WTC11 (cell line): ENCODE measurements around the gene RIMS4. TPM values are rescaled to one million over a fixed set of nuclear protein-coding genes. Genes with fewer than 3 reads are reported as not detected.

Source experiments
- ATAC-seq: fragments of 200-7000 bp; cut with Tn5 transposase; 2 replicates; pipeline ENCODE4 v1.10.0; 2021; ENCODE audit warnings: mild to moderate bottlenecking, moderate library complexity
- CTCF ChIA-PET: fragments of 300-600 bp; sonication (Branson Sonifier 250); formaldehyde crosslinking; loops from one replicate; lab custom pipeline; 2021; ENCODE audit warnings: antibody characterized with exemption; lab: Charles Lee
- POLR2A ChIA-PET: fragments of 350-600 bp; sonication (Branson Sonifier 250); formaldehyde crosslinking; loops from one replicate; lab custom pipeline; 2021; ENCODE audit warnings: antibody characterized with exemption; lab: Charles Lee
- DNase-seq: peaks from one replicate; pipeline ENCODE4 v3.0.0; 2021; ENCODE audit warnings: low spot score
- H3K27ac Mint-ChIP-seq: 2 replicates; pipeline ENCODE4 v1.8.0; 2021; ENCODE audit warnings: mixed read lengths
- H3K27me3 Mint-ChIP-seq: 2 replicates; pipeline ENCODE4 v1.8.0; 2021; ENCODE audit warnings: low read depth, mild to moderate bottlenecking, moderate library complexity, mixed read lengths
- H3K36me3 Mint-ChIP-seq: 2 replicates; pipeline ENCODE4 v1.8.0; 2021; ENCODE audit warnings: mixed read lengths
- H3K4me1 Mint-ChIP-seq: 2 replicates; pipeline ENCODE4 v1.8.0; 2022; ENCODE audit warnings: mixed read lengths
- H3K4me3 Mint-ChIP-seq: 2 replicates; pipeline ENCODE4 v1.8.0; 2021; ENCODE audit warnings: mild to moderate bottlenecking, moderate library complexity, mixed read lengths
- H3K9me3 Mint-ChIP-seq: 2 replicates; pipeline ENCODE4 v1.8.0; 2021; ENCODE audit warnings: mixed read lengths
- ESRRA ChIP-seq: sonication (generic); formaldehyde crosslinking; IDR thresholded peaks from 2 replicates; pipeline ENCODE4 v1.8.1; 2022; ENCODE audit warnings: mild to moderate bottlenecking, missing genetic modification reagents, borderline replicate concordance
- NR1H2 ChIP-seq: sonication (generic); formaldehyde crosslinking; IDR thresholded peaks from 2 replicates; pipeline ENCODE4 v1.9.0; 2021; ENCODE audit warnings: mild to moderate bottlenecking, moderate library complexity, missing genetic modification reagents
- OVOL2 ChIP-seq: fragments of 250-450 bp; sonication (Bioruptor Pico); IDR thresholded peaks from 2 replicates; pipeline ENCODE4 v1.9.0; 2021; ENCODE audit warnings: mild to moderate bottlenecking, borderline replicate concordance
- TEAD4 ChIP-seq: sonication (generic); formaldehyde crosslinking; IDR thresholded peaks from 2 replicates; pipeline ENCODE4 v1.8.0; 2022; ENCODE audit warnings: mild to moderate bottlenecking, missing genetic modification reagents
- ZBTB21 ChIP-seq: sonication (generic); formaldehyde crosslinking; IDR thresholded peaks from 2 replicates; pipeline ENCODE4 v1.8.1; 2023; ENCODE audit warnings: mild to moderate bottlenecking, missing genetic modification reagents, borderline replicate concordance
- ZNF121 ChIP-seq: sonication (generic); formaldehyde crosslinking; IDR thresholded peaks from 2 replicates; pipeline ENCODE4 v1.8.0; 2023; ENCODE audit warnings: missing genetic modification reagents
- ZNF317 ChIP-seq: sonication (generic); formaldehyde crosslinking; IDR thresholded peaks from 2 replicates; pipeline ENCODE4 v1.8.1; 2023; ENCODE audit warnings: low read depth, mild to moderate bottlenecking, moderate library complexity, missing genetic modification reagents, borderline replicate concordance
- ZNF396 ChIP-seq: fragments of 250-450 bp; sonication (Bioruptor Pico); IDR thresholded peaks from 2 replicates; pipeline ENCODE4 v1.8.0; 2021; ENCODE audit warnings: mild to moderate bottlenecking, moderate library complexity, borderline replicate concordance
- total RNA-seq: library from RNA; stranded (reverse); gene quantifications from 3 replicates; pipeline ENCODE4 v1.2.3, GENCODE V29; 2021
- TF ChIP-seq, protein P1 (sequence below): sonication (generic); formaldehyde crosslinking; IDR thresholded peaks from 2 replicates; pipeline ENCODE4 v1.8.1; 2023; ENCODE audit warnings: mild to moderate bottlenecking, missing genetic modification reagents, borderline replicate concordance
- TF ChIP-seq, protein P2 (sequence below): sonication (generic); formaldehyde crosslinking; IDR thresholded peaks from 2 replicates; pipeline ENCODE4 v1.8.1; 2023; ENCODE audit warnings: mild to moderate bottlenecking, moderate library complexity, missing genetic modification reagents
- TF ChIP-seq, protein P3 (sequence below): sonication (generic); formaldehyde crosslinking; IDR thresholded peaks from 2 replicates; pipeline ENCODE4 v1.8.0; 2022; ENCODE audit warnings: missing genetic modification reagents
- TF ChIP-seq, protein P4 (sequence below): sonication (generic); formaldehyde crosslinking; IDR thresholded peaks from 2 replicates; pipeline ENCODE4 v1.8.1; 2023; ENCODE audit warnings: mild to moderate bottlenecking, missing genetic modification reagents, moderate library complexity
- TF ChIP-seq, protein P5 (sequence below): sonication (generic); formaldehyde crosslinking; IDR thresholded peaks from 2 replicates; pipeline ENCODE4 v1.8.1; 2023; ENCODE audit warnings: mild to moderate bottlenecking, missing genetic modification reagents, moderate library complexity
- TF ChIP-seq, protein P6 (sequence below): sonication (generic); formaldehyde crosslinking; IDR thresholded peaks from 2 replicates; pipeline ENCODE4 v1.8.0; 2023; ENCODE audit warnings: missing genetic modification reagents, mild to moderate bottlenecking, borderline replicate concordance
- TF ChIP-seq, protein P7 (sequence below): fragments of 250-450 bp; sonication (Bioruptor Pico); IDR thresholded peaks from 2 replicates; pipeline ENCODE4 v1.9.0; 2021; ENCODE audit warnings: mild to moderate bottlenecking, borderline replicate concordance
- TF ChIP-seq, protein P8 (sequence below): fragments of 250-450 bp; sonication (Bioruptor Pico); IDR thresholded peaks from 2 replicates; pipeline ENCODE4 v2.1.2; 2022; ENCODE audit warnings: mild to moderate bottlenecking, moderate library complexity

RIMS4 gene
- total RNA-seq, 1 experiment from 2014 or later, result 24.8 TPM

DNA sequence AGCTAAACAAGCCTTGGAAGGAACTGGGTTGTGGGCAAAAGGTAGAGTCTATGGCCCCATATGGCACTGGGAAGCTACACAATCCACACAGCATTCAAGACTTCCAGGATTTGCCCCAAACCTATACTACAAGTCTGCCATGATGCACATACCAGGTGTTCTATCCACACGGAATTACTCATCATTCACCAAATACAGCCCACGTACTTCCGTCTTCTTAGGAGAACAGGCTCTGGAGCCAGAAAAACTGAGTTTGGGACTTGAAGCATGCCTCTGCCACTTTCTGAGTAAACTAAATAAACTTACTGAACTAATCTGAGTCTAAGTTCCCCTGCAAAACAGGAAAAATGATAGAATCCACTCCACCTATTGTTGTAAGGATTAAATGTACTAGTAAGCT is 28.6 kb downstream of the RIMS4 start:
- Mint-ChIP-seq H3K4me3 (no peak overlapping the region), H3K9me3 (no peaks in the 10 kb centered on the region), H3K4me1 (peaks cover 28% of the 10 kb centered on the region), H3K27ac (no peak overlapping the region), H3K27me3 (no peaks in the 10 kb centered on the region), H3K36me3 (no peaks in the 10 kb centered on the region)
- no peak for DNase-seq
- no peak for ATAC-seq
- POLR2A ChIA-PET, result no interaction called here
- CTCF ChIA-PET, result no interaction called here
- TF ChIP-seq, protein P1, sequence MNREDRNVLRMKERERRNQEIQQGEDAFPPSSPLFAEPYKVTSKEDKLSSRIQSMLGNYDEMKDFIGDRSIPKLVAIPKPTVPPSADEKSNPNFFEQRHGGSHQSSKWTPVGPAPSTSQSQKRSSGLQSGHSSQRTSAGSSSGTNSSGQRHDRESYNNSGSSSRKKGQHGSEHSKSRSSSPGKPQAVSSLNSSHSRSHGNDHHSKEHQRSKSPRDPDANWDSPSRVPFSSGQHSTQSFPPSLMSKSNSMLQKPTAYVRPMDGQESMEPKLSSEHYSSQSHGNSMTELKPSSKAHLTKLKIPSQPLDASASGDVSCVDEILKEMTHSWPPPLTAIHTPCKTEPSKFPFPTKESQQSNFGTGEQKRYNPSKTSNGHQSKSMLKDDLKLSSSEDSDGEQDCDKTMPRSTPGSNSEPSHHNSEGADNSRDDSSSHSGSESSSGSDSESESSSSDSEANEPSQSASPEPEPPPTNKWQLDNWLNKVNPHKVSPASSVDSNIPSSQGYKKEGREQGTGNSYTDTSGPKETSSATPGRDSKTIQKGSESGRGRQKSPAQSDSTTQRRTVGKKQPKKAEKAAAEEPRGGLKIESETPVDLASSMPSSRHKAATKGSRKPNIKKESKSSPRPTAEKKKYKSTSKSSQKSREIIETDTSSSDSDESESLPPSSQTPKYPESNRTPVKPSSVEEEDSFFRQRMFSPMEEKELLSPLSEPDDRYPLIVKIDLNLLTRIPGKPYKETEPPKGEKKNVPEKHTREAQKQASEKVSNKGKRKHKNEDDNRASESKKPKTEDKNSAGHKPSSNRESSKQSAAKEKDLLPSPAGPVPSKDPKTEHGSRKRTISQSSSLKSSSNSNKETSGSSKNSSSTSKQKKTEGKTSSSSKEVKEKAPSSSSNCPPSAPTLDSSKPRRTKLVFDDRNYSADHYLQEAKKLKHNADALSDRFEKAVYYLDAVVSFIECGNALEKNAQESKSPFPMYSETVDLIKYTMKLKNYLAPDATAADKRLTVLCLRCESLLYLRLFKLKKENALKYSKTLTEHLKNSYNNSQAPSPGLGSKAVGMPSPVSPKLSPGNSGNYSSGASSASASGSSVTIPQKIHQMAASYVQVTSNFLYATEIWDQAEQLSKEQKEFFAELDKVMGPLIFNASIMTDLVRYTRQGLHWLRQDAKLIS, result no peak
- TF ChIP-seq ZNF121 (no peak), ZNF317 (CRISPR knock-in tag) (no peak), ESRRA (CRISPR knock-in tag) (no peak), OVOL2 (no peak), ZBTB21 (no peak), ZNF396 (CRISPR knock-in tag) (no peak), TEAD4 (CRISPR knock-in tag) (no peak), NR1H2 (CRISPR knock-in tag) (no peak)
- TF ChIP-seq, protein P2, sequence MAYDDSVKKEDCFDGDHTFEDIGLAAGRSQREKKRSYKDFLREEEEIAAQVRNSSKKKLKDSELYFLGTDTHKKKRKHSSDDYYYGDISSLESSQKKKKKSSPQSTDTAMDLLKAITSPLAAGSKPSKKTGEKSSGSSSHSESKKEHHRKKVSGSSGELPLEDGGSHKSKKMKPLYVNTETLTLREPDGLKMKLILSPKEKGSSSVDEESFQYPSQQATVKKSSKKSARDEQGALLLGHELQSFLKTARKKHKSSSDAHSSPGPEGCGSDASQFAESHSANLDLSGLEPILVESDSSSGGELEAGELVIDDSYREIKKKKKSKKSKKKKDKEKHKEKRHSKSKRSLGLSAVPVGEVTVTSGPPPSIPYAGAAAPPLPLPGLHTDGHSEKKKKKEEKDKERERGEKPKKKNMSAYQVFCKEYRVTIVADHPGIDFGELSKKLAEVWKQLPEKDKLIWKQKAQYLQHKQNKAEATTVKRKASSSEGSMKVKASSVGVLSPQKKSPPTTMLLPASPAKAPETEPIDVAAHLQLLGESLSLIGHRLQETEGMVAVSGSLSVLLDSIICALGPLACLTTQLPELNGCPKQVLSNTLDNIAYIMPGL (CRISPR knock-in tag), result no peak
- TF ChIP-seq, protein P3, sequence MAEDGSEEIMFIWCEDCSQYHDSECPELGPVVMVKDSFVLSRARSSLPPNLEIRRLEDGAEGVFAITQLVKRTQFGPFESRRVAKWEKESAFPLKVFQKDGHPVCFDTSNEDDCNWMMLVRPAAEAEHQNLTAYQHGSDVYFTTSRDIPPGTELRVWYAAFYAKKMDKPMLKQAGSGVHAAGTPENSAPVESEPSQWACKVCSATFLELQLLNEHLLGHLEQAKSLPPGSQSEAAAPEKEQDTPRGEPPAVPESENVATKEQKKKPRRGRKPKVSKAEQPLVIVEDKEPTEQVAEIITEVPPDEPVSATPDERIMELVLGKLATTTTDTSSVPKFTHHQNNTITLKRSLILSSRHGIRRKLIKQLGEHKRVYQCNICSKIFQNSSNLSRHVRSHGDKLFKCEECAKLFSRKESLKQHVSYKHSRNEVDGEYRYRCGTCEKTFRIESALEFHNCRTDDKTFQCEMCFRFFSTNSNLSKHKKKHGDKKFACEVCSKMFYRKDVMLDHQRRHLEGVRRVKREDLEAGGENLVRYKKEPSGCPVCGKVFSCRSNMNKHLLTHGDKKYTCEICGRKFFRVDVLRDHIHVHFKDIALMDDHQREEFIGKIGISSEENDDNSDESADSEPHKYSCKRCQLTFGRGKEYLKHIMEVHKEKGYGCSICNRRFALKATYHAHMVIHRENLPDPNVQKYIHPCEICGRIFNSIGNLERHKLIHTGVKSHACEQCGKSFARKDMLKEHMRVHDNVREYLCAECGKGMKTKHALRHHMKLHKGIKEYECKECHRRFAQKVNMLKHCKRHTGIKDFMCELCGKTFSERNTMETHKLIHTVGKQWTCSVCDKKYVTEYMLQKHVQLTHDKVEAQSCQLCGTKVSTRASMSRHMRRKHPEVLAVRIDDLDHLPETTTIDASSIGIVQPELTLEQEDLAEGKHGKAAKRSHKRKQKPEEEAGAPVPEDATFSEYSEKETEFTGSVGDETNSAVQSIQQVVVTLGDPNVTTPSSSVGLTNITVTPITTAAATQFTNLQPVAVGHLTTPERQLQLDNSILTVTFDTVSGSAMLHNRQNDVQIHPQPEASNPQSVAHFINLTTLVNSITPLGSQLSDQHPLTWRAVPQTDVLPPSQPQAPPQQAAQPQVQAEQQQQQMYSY (CRISPR knock-in tag), result no peak
- TF ChIP-seq, protein P4, sequence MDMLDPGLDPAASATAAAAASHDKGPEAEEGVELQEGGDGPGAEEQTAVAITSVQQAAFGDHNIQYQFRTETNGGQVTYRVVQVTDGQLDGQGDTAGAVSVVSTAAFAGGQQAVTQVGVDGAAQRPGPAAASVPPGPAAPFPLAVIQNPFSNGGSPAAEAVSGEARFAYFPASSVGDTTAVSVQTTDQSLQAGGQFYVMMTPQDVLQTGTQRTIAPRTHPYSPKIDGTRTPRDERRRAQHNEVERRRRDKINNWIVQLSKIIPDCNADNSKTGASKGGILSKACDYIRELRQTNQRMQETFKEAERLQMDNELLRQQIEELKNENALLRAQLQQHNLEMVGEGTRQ (CRISPR knock-in tag), result no peak
- TF ChIP-seq, protein P5, sequence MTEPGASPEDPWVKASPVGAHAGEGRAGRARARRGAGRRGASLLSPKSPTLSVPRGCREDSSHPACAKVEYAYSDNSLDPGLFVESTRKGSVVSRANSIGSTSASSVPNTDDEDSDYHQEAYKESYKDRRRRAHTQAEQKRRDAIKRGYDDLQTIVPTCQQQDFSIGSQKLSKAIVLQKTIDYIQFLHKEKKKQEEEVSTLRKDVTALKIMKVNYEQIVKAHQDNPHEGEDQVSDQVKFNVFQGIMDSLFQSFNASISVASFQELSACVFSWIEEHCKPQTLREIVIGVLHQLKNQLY (CRISPR knock-in tag), result no peak
- TF ChIP-seq, protein P6, sequence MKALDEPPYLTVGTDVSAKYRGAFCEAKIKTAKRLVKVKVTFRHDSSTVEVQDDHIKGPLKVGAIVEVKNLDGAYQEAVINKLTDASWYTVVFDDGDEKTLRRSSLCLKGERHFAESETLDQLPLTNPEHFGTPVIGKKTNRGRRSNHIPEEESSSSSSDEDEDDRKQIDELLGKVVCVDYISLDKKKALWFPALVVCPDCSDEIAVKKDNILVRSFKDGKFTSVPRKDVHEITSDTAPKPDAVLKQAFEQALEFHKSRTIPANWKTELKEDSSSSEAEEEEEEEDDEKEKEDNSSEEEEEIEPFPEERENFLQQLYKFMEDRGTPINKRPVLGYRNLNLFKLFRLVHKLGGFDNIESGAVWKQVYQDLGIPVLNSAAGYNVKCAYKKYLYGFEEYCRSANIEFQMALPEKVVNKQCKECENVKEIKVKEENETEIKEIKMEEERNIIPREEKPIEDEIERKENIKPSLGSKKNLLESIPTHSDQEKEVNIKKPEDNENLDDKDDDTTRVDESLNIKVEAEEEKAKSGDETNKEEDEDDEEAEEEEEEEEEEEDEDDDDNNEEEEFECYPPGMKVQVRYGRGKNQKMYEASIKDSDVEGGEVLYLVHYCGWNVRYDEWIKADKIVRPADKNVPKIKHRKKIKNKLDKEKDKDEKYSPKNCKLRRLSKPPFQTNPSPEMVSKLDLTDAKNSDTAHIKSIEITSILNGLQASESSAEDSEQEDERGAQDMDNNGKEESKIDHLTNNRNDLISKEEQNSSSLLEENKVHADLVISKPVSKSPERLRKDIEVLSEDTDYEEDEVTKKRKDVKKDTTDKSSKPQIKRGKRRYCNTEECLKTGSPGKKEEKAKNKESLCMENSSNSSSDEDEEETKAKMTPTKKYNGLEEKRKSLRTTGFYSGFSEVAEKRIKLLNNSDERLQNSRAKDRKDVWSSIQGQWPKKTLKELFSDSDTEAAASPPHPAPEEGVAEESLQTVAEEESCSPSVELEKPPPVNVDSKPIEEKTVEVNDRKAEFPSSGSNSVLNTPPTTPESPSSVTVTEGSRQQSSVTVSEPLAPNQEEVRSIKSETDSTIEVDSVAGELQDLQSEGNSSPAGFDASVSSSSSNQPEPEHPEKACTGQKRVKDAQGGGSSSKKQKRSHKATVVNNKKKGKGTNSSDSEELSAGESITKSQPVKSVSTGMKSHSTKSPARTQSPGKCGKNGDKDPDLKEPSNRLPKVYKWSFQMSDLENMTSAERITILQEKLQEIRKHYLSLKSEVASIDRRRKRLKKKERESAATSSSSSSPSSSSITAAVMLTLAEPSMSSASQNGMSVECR (CRISPR knock-in tag), result no peak
- TF ChIP-seq, protein P7, sequence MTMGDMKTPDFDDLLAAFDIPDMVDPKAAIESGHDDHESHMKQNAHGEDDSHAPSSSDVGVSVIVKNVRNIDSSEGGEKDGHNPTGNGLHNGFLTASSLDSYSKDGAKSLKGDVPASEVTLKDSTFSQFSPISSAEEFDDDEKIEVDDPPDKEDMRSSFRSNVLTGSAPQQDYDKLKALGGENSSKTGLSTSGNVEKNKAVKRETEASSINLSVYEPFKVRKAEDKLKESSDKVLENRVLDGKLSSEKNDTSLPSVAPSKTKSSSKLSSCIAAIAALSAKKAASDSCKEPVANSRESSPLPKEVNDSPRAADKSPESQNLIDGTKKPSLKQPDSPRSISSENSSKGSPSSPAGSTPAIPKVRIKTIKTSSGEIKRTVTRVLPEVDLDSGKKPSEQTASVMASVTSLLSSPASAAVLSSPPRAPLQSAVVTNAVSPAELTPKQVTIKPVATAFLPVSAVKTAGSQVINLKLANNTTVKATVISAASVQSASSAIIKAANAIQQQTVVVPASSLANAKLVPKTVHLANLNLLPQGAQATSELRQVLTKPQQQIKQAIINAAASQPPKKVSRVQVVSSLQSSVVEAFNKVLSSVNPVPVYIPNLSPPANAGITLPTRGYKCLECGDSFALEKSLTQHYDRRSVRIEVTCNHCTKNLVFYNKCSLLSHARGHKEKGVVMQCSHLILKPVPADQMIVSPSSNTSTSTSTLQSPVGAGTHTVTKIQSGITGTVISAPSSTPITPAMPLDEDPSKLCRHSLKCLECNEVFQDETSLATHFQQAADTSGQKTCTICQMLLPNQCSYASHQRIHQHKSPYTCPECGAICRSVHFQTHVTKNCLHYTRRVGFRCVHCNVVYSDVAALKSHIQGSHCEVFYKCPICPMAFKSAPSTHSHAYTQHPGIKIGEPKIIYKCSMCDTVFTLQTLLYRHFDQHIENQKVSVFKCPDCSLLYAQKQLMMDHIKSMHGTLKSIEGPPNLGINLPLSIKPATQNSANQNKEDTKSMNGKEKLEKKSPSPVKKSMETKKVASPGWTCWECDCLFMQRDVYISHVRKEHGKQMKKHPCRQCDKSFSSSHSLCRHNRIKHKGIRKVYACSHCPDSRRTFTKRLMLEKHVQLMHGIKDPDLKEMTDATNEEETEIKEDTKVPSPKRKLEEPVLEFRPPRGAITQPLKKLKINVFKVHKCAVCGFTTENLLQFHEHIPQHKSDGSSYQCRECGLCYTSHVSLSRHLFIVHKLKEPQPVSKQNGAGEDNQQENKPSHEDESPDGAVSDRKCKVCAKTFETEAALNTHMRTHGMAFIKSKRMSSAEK (CRISPR knock-in tag), result no peak
- TF ChIP-seq, protein P8, sequence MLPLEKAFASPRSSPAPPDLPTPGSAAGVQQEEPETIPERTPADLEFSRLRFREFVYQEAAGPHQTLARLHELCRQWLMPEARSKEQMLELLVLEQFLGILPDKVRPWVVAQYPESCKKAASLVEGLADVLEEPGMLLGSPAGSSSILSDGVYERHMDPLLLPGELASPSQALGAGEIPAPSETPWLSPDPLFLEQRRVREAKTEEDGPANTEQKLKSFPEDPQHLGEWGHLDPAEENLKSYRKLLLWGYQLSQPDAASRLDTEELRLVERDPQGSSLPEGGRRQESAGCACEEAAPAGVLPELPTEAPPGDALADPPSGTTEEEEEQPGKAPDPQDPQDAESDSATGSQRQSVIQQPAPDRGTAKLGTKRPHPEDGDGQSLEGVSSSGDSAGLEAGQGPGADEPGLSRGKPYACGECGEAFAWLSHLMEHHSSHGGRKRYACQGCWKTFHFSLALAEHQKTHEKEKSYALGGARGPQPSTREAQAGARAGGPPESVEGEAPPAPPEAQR (CRISPR knock-in tag), result no peak
